Esophagus muscularis mucosa (tissue), 4 donors: ENCODE data around the gene GLTP.

Experiments
- CTCF ChIP-seq, 3 experiments: fragments of 200-600 bp in 2 of 3; fragments of 450-650 bp in 1 of 3; sonication (generic) in 2 of 3; IDR thresholded peaks; one replicate each; pipeline ENCODE4 v1.5.1; 2017 to 2019; ENCODE audit warnings: antibody characterized with exemption in 3 of 3, mild to moderate bottlenecking in 2 of 3, moderate library complexity in 1 of 3
- EP300 ChIP-seq: sonication (generic); formaldehyde crosslinking; IDR thresholded peaks from one replicate; pipeline ENCODE4 v1.6.1; 2017; ENCODE audit warnings: antibody characterized with exemption
- POLR2A ChIP-seq: fragments of 450-650 bp; IDR thresholded peaks from one replicate; pipeline ENCODE4 v1.6.1; 2017; ENCODE audit warnings: antibody characterized with exemption, moderate library complexity, mild to moderate bottlenecking, low read depth
- POLR2AphosphoS5 ChIP-seq, 2 donors: sonication (generic); formaldehyde crosslinking; IDR thresholded peaks; one replicate each; pipeline ENCODE4 v1.6.1; 2017; ENCODE audit warnings: antibody characterized with exemption in 2 of 2

GRCh38 chr12:109822416-109822815 is 57.9 kb downstream of the GLTP start:
- TF ChIP-seq POLR2AphosphoS5 (IDR thresholded peaks at IDR 0.05) = no peak
- TF ChIP-seq CTCF (IDR thresholded peaks at IDR 0.05) = no peak
- no peak for TF ChIP-seq POLR2A
- no peak for TF ChIP-seq EP300
